ENCODE data around the gene GCN1.
A peak's percentile ranks its signal among the peaks of the same experiment; 100 is the strongest.
"Not testable (repeated sequence)": the region's sequence is repeated elsewhere in the genome, so short reads cannot be mapped to it uniquely, and the experiment has no call there.

GCN1 gene

GRCh38 chr12:120194534-120195395 is at the start of gene GCN1:
GCN1 (minus strand) TSS chr12:120194715; CDS start chr12:120194697, 18 bp downstream.
- peak; percentile 84 for DNase-seq

GRCh38 chr12:120242971-120243699 is 48.6 kb upstream of the GCN1 start:
- DNase-seq = no peak

- DNase-seq = no peak
These were observed 47.8 kb upstream of the GCN1 start for GRCh38 chr12:120242275-120242799.

GRCh38 chr12:120241561-120242274 is 47.2 kb upstream of the GCN1 start:
- DNase-seq = no peak

GRCh38 chr12:120240495-120240833 is 45.9 kb upstream of the GCN1 start:
- DNase-seq = no peak

GRCh38 chr12:120239776-120240494 is 45.4 kb upstream of the GCN1 start:
- no peak for DNase-seq

- no peak for DNase-seq
These were observed 44.4 kb upstream of the GCN1 start for GRCh38 chr12:120238839-120239445.

GRCh38 chr12:120238217-120238616 is 43.7 kb upstream of the GCN1 start:
- no peak for DNase-seq

GRCh38 chr12:120237360-120238171 is 43.1 kb upstream of the GCN1 start:
- DNase-seq = no peak

GRCh38 chr12:120236809-120237208 is 42.3 kb upstream of the GCN1 start:
- not testable (repeated sequence) for DNase-seq

GRCh38 chr12:120235369-120236323 is 41.1 kb upstream of the GCN1 start:
- no peak for DNase-seq

- DNase-seq = no peak
These were observed 40.3 kb upstream of the GCN1 start for GRCh38 chr12:120234643-120235368.

- peak; percentile 72 for DNase-seq
These were observed 36.9 kb upstream of the GCN1 start for GRCh38 chr12:120231316-120232011.

GRCh38 chr12:120230974-120231315 is 36.4 kb upstream of the GCN1 start:
- no peak for DNase-seq

- peak; percentile 71 for DNase-seq
These were observed 35.9 kb upstream of the GCN1 start for GRCh38 chr12:120230326-120230973.

GRCh38 chr12:120229487-120230325 is 35.2 kb upstream of the GCN1 start:
- DNase-seq = no peak

- no peak for DNase-seq
These were observed 34.6 kb upstream of the GCN1 start for GRCh38 chr12:120229071-120229486.
